Measurements from ENCODE around the gene IFITM2. TPM values are rescaled to one million over a fixed set of nuclear protein-coding genes. Genes with fewer than 3 reads are reported as not detected.

Gene IFITM2
- total and polyA plus RNA-seq, 2 of the 13 experiments (the other 11 are each of a cell fraction or from before 2014, with no cell fraction given): 13.8 to 267 TPM

DNA sequence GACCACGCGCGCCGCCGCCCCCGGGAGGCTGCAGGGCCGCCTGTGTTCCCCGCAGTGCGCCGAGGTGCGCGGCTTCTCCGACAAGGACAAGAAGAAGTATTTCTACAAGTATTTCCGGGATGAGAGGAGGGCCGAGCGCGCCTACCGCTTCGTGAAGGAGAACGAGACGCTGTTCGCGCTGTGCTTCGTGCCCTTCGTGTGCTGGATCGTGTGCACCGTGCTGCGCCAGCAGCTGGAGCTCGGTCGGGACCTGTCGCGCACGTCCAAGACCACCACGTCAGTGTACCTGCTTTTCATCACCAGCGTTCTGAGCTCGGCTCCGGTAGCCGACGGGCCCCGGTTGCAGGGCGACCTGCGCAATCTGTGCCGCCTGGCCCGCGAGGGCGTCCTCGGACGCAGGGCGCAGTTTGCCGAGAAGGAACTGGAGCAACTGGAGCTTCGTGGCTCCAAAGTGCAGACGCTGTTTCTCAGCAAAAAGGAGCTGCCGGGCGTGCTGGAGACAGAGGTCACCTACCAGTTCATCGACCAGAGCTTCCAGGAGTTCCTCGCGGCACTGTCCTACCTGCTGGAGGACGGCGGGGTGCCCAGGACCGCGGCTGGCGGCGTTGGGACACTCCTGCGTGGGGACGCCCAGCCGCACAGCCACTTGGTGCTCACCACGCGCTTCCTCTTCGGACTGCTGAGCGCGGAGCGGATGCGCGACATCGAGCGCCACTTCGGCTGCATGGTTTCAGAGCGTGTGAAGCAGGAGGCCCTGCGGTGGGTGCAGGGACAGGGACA is 26.7 kb upstream of the IFITM2 start (continued):
- TF ChIP-seq ATF6 (CRISPR knock-in tag; conservative IDR thresholded peaks at IDR 0.05) (no peak), ZSCAN29 (CRISPR knock-in tag; conservative IDR thresholded peaks at IDR 0.05) (no peak)

- FAIRE-seq (no peak), DNase-seq (ENCODE audit: low spot score) (no peak), ATAC-seq (no peak)
- H3K27me3 ChIP-seq (ENCODE audit: control insufficient read depth in 1 of 2, insufficient read depth in 2 of 2, low read length in 2 of 2): peaks cover 7 to 83% of the 10 kb centered on the region in 2 experiments
- H3K36me3 ChIP-seq (replicated peaks in 1 of 2; ENCODE audit: control insufficient read depth in 1 of 2, insufficient read depth in 2 of 2, low read length in 2 of 2): no peaks in the 10 kb centered on the region
- ChIA-PET POLR2A (no interaction called here), CTCF (ENCODE audit: low intra/inter-chr PET ratio, low total read pairs) (no interaction called here)
- no peak overlapping the region for H3K9ac ChIP-seq (ENCODE audit: insufficient read depth, low read depth, low read length)
- peaks cover 20% of the 10 kb centered on the region for H3K4me1 ChIP-seq (ENCODE audit: insufficient read depth, low read length)
- intact Hi-C loops (cut with micrococcal nuclease; ENCODE audit: unreplicated experiment): no loop called here
- no peaks in the 10 kb centered on the region for H4K20me1 ChIP-seq (ENCODE audit: insufficient read depth, low read length)
- no TSS peak for BruUV-seq (replicated peaks)
- H3K4me2 ChIP-seq (ENCODE audit: low read depth, low read length): no peak overlapping the region
- H3K27ac ChIP-seq (ENCODE audit: extremely low read length, insufficient read depth, low read length): no peak overlapping the region
- no peak overlapping the region for H3K4me3 ChIP-seq (replicated peaks in 1 of 3; ENCODE audit: insufficient read depth in 1 of 3, low read depth in 2 of 3, low read length in 3 of 3)
- no peaks in the 10 kb centered on the region for H3K9me3 ChIP-seq (ENCODE audit: low read length)
- H3K79me2 ChIP-seq (ENCODE audit: insufficient read depth, low read length): no peaks in the 10 kb centered on the region
- in situ Hi-C loops (cut with HindIII; ENCODE audit: extremely low pct_ligation_motif_present, low pct_unique_long_range_greater_than_20kb): no loop called here
- 72% methylated on average over 20 of the region's 26 CpGs for WGBS (ENCODE audit: low lambda C conversion rate)
- no peak overlapping the region for H2AFZ ChIP-seq (ENCODE audit: low read length)
- no peak for TF ChIP-seq MXD3 (CRISPR knock-in tag; IDR thresholded peaks at IDR 0.05)
- TF ChIP-seq ZNF124 (CRISPR knock-in tag; IDR thresholded peaks at IDR 0.05): no peak
- no peak for TF ChIP-seq RFXANK (CRISPR knock-in tag; IDR thresholded peaks at IDR 0.05)
- TF ChIP-seq, protein P1, sequence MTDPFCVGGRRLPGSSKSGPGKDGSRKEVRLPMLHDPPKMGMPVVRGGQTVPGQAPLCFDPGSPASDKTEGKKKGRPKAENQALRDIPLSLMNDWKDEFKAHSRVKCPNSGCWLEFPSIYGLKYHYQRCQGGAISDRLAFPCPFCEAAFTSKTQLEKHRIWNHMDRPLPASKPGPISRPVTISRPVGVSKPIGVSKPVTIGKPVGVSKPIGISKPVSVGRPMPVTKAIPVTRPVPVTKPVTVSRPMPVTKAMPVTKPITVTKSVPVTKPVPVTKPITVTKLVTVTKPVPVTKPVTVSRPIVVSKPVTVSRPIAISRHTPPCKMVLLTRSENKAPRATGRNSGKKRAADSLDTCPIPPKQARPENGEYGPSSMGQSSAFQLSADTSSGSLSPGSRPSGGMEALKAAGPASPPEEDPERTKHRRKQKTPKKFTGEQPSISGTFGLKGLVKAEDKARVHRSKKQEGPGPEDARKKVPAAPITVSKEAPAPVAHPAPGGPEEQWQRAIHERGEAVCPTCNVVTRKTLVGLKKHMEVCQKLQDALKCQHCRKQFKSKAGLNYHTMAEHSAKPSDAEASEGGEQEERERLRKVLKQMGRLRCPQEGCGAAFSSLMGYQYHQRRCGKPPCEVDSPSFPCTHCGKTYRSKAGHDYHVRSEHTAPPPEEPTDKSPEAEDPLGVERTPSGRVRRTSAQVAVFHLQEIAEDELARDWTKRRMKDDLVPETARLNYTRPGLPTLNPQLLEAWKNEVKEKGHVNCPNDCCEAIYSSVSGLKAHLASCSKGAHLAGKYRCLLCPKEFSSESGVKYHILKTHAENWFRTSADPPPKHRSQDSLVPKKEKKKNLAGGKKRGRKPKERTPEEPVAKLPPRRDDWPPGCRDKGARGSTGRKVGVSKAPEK (CRISPR knock-in tag; IDR thresholded peaks at IDR 0.05; ENCODE audit: borderline replicate concordance): no peak
- no peak for TF ChIP-seq KLF15 (CRISPR knock-in tag; IDR thresholded peaks at IDR 0.05; ENCODE audit: borderline replicate concordance)
- TF ChIP-seq DPF2 (CRISPR knock-in tag; IDR thresholded peaks at IDR 0.05; ENCODE audit: borderline replicate concordance, low read depth): no peak
- TF ChIP-seq, protein P2, sequence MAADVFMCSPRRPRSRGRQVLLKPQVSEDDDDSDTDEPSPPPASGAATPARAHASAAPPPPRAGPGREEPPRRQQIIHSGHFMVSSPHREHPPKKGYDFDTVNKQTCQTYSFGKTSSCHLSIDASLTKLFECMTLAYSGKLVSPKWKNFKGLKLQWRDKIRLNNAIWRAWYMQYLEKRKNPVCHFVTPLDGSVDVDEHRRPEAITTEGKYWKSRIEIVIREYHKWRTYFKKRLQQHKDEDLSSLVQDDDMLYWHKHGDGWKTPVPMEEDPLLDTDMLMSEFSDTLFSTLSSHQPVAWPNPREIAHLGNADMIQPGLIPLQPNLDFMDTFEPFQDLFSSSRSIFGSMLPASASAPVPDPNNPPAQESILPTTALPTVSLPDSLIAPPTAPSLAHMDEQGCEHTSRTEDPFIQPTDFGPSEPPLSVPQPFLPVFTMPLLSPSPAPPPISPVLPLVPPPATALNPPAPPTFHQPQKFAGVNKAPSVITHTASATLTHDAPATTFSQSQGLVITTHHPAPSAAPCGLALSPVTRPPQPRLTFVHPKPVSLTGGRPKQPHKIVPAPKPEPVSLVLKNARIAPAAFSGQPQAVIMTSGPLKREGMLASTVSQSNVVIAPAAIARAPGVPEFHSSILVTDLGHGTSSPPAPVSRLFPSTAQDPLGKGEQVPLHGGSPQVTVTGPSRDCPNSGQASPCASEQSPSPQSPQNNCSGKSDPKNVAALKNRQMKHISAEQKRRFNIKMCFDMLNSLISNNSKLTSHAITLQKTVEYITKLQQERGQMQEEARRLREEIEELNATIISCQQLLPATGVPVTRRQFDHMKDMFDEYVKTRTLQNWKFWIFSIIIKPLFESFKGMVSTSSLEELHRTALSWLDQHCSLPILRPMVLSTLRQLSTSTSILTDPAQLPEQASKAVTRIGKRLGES (CRISPR knock-in tag; IDR thresholded peaks at IDR 0.05; ENCODE audit: borderline replicate concordance): no peak
- TF ChIP-seq ZNF30 (CRISPR knock-in tag; IDR thresholded peaks at IDR 0.05): no peak
- TF ChIP-seq ZNF207 (IDR thresholded peaks at IDR 0.05; ENCODE audit: borderline replicate concordance): no peak
- TF ChIP-seq ZSCAN25 (CRISPR knock-in tag; IDR thresholded peaks at IDR 0.05): no peak
- no peak for TF ChIP-seq ZNF891 (CRISPR knock-in tag; IDR thresholded peaks at IDR 0.05)
These were observed 26.0 kb upstream of the IFITM2 start for GRCh38 chr11:281486-282161.

Measured in HepG2 (cell line).